ENCODE measurements around the gene AP3M1.

AP3M1 gene

DNA sequence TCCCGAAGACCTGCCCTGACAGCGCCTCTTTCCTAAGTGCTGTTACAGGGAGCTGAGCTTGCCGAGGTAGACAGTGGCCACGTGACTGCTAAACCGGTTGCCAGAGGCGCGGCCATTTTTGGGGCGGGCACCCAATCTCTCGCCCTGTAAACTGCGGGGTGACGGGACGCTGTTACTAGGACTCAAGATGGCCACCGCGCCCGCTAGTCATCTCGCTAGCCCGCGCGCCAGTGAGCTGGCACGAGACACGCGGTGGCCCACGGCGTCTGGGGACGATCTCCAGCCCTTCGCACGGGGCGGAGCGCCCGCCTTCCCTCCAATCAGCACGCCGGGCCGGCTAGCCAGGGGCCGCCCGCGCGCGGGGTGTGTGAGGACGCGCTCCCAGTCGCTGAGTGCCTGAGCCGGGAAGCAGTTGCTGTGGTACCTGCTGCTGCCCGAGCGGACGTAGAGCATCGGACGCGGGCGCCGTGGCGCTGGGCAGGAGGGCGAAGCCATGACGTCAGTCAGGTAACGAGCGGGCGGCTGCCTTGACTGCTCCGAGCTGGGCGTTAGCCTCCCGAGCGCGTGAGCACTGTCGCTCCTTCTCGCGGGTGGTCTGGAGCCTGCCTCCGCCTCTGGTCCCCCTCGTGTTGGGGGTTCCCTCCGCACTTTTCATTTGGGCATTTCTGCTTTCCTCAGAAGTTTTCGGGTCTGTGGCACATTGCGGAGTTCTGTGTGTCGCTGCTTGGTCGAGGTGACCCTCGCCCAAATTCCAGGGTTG is 25.9 kb upstream of the AP3M1 start (continued):
- no peak for TF ChIP-seq TCF7L2 (IDR thresholded peaks at IDR 0.05; ENCODE audit: borderline replicate concordance, low read depth, low read length)
- no peak for TF ChIP-seq ZNF514 (tag by site-specific recombination; IDR thresholded peaks at IDR 0.05)
- TF ChIP-seq ZFP3 (tag by site-specific recombination; IDR thresholded peaks at IDR 0.05; ENCODE audit: low read depth): no peak
- no peak for TF ChIP-seq ZNF654 (tag by site-specific recombination; IDR thresholded peaks at IDR 0.05; ENCODE audit: low read depth)
- TF ChIP-seq ZBTB48 (tag by site-specific recombination; IDR thresholded peaks at IDR 0.05): peak; percentile 83
- TF ChIP-seq, protein P1, sequence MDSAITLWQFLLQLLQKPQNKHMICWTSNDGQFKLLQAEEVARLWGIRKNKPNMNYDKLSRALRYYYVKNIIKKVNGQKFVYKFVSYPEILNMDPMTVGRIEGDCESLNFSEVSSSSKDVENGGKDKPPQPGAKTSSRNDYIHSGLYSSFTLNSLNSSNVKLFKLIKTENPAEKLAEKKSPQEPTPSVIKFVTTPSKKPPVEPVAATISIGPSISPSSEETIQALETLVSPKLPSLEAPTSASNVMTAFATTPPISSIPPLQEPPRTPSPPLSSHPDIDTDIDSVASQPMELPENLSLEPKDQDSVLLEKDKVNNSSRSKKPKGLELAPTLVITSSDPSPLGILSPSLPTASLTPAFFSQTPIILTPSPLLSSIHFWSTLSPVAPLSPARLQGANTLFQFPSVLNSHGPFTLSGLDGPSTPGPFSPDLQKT (IDR thresholded peaks at IDR 0.05; ENCODE audit: borderline replicate concordance, low read depth, low read length): no peak
- peak; percentile 46; the same call in 1 of the 2 replicates for TF ChIP-seq OSR2 (tag by site-specific recombination; IDR thresholded peaks at IDR 0.05)
- peak; percentile 79; the same call in 1 of the 2 replicates for TF ChIP-seq ZNF391 (tag by site-specific recombination; IDR thresholded peaks at IDR 0.05; ENCODE audit: borderline replicate concordance, low read depth)
- peak; percentile 72; the same call in 1 of the 2 replicates for TF ChIP-seq ZNF660 (tag by site-specific recombination; IDR thresholded peaks at IDR 0.05)
- no peak for TF ChIP-seq ZNF571 (tag by site-specific recombination; IDR thresholded peaks at IDR 0.05)
- TF ChIP-seq, protein P2, sequence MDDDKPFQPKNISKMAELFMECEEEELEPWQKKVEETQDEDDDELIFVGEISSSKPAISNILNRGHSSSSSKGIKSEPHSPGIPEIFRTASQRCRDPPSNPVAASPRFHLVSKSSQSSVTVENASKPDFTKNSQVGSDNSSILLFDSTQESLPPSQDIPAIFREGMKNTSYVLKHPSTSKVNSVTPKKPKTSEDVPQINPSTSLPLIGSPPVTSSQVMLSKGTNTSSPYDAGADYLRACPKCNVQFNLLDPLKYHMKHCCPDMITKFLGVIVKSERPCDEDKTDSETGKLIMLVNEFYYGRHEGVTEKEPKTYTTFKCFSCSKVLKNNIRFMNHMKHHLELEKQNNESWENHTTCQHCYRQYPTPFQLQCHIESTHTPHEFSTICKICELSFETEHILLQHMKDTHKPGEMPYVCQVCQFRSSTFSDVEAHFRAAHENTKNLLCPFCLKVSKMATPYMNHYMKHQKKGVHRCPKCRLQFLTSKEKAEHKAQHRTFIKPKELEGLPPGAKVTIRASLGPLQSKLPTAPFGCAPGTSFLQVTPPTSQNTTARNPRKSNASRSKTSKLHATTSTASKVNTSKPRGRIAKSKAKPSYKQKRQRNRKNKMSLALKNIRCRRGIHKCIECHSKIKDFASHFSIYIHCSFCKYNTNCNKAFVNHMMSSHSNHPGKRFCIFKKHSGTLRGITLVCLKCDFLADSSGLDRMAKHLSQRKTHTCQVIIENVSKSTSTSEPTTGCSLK (tag by site-specific recombination; IDR thresholded peaks at IDR 0.05): no peak
- TF ChIP-seq ZSCAN23 (tag by site-specific recombination; IDR thresholded peaks at IDR 0.05): no peak
- TF ChIP-seq, protein P3, sequence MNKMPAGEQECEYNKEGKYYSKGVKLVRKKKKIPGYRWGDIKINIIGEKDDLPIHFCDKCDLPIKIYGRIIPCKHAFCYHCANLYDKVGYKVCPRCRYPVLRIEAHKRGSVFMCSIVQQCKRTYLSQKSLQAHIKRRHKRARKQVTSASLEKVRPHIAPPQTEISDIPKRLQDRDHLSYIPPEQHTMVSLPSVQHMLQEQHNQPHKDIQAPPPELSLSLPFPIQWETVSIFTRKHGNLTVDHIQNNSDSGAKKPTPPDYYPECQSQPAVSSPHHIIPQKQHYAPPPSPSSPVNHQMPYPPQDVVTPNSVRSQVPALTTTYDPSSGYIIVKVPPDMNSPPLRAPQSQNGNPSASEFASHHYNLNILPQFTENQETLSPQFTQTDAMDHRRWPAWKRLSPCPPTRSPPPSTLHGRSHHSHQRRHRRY (tag by site-specific recombination; IDR thresholded peaks at IDR 0.05): no peak
- TF ChIP-seq, protein P4, sequence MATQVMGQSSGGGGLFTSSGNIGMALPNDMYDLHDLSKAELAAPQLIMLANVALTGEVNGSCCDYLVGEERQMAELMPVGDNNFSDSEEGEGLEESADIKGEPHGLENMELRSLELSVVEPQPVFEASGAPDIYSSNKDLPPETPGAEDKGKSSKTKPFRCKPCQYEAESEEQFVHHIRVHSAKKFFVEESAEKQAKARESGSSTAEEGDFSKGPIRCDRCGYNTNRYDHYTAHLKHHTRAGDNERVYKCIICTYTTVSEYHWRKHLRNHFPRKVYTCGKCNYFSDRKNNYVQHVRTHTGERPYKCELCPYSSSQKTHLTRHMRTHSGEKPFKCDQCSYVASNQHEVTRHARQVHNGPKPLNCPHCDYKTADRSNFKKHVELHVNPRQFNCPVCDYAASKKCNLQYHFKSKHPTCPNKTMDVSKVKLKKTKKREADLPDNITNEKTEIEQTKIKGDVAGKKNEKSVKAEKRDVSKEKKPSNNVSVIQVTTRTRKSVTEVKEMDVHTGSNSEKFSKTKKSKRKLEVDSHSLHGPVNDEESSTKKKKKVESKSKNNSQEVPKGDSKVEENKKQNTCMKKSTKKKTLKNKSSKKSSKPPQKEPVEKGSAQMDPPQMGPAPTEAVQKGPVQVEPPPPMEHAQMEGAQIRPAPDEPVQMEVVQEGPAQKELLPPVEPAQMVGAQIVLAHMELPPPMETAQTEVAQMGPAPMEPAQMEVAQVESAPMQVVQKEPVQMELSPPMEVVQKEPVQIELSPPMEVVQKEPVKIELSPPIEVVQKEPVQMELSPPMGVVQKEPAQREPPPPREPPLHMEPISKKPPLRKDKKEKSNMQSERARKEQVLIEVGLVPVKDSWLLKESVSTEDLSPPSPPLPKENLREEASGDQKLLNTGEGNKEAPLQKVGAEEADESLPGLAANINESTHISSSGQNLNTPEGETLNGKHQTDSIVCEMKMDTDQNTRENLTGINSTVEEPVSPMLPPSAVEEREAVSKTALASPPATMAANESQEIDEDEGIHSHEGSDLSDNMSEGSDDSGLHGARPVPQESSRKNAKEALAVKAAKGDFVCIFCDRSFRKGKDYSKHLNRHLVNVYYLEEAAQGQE (tag by site-specific recombination; IDR thresholded peaks at IDR 0.05): no peak; the same call in 1 of the 2 replicates
- TF ChIP-seq ZNF366 (tag by site-specific recombination; conservative IDR thresholded peaks at IDR 0.05): no peak
- TF ChIP-seq ZSCAN16 (tag by site-specific recombination; IDR thresholded peaks at IDR 0.05): no peak
- no peak for TF ChIP-seq ZNF792 (tag by site-specific recombination; IDR thresholded peaks at IDR 0.05)
- TF ChIP-seq ZFP41 (tag by site-specific recombination; IDR thresholded peaks at IDR 0.05; ENCODE audit: borderline replicate concordance): no peak
- no peak for TF ChIP-seq ZNF560 (tag by site-specific recombination; IDR thresholded peaks at IDR 0.05; ENCODE audit: borderline replicate concordance)
- no peak for TF ChIP-seq ZNF585B (tag by site-specific recombination; IDR thresholded peaks at IDR 0.05)
- TF ChIP-seq ZNF785 (tag by site-specific recombination; IDR thresholded peaks at IDR 0.05): 0 out of 2 replicates have a peak, but pooled peaks have one; percentile 11
- TF ChIP-seq, protein P5, sequence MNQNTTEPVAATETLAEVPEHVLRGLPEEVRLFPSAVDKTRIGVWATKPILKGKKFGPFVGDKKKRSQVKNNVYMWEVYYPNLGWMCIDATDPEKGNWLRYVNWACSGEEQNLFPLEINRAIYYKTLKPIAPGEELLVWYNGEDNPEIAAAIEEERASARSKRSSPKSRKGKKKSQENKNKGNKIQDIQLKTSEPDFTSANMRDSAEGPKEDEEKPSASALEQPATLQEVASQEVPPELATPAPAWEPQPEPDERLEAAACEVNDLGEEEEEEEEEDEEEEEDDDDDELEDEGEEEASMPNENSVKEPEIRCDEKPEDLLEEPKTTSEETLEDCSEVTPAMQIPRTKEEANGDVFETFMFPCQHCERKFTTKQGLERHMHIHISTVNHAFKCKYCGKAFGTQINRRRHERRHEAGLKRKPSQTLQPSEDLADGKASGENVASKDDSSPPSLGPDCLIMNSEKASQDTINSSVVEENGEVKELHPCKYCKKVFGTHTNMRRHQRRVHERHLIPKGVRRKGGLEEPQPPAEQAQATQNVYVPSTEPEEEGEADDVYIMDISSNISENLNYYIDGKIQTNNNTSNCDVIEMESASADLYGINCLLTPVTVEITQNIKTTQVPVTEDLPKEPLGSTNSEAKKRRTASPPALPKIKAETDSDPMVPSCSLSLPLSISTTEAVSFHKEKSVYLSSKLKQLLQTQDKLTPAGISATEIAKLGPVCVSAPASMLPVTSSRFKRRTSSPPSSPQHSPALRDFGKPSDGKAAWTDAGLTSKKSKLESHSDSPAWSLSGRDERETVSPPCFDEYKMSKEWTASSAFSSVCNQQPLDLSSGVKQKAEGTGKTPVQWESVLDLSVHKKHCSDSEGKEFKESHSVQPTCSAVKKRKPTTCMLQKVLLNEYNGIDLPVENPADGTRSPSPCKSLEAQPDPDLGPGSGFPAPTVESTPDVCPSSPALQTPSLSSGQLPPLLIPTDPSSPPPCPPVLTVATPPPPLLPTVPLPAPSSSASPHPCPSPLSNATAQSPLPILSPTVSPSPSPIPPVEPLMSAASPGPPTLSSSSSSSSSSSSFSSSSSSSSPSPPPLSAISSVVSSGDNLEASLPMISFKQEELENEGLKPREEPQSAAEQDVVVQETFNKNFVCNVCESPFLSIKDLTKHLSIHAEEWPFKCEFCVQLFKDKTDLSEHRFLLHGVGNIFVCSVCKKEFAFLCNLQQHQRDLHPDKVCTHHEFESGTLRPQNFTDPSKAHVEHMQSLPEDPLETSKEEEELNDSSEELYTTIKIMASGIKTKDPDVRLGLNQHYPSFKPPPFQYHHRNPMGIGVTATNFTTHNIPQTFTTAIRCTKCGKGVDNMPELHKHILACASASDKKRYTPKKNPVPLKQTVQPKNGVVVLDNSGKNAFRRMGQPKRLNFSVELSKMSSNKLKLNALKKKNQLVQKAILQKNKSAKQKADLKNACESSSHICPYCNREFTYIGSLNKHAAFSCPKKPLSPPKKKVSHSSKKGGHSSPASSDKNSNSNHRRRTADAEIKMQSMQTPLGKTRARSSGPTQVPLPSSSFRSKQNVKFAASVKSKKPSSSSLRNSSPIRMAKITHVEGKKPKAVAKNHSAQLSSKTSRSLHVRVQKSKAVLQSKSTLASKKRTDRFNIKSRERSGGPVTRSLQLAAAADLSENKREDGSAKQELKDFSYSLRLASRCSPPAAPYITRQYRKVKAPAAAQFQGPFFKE (tag by site-specific recombination; IDR thresholded peaks at IDR 0.05; ENCODE audit: borderline replicate concordance): peak; percentile 75; the same call in 1 of the 2 replicates
- TF ChIP-seq ZNF544 (tag by site-specific recombination; IDR thresholded peaks at IDR 0.05): no peak
- TF ChIP-seq ZNF146 (tag by site-specific recombination; IDR thresholded peaks at IDR 0.05): no peak
- TF ChIP-seq ZNF223 (tag by site-specific recombination; IDR thresholded peaks at IDR 0.05): no peak
- no peak for TF ChIP-seq ZNF248 (tag by site-specific recombination; IDR thresholded peaks at IDR 0.05)
